Spleen (tissue), 11 donors: ENCODE results near the gene MAJIN. TPM values are rescaled to one million over a fixed set of nuclear protein-coding genes. Genes with fewer than 3 reads are reported as not detected.

ENCODE experiments used
- DNase-seq: peaks from one replicate; pipeline ENCODE4 v3.0.0-alpha.2; 2020
- H3K27ac ChIP-seq, 8 donors: fragments of 200-600 bp; sonication (generic) in 7 of 8; 1 replicate in 4 of 8; 2 replicates in 4 of 8; pipeline versions ENCODE4 v1.5.0 to v1.8.0; 2016 to 2021; ENCODE audit warnings: inconsistent platforms in 4 of 8, mild to moderate bottlenecking in 4 of 8, moderate library complexity in 1 of 8
- H3K27me3 ChIP-seq, 7 donors: fragments of 200-600 bp; sonication (generic) in 6 of 7; replicated peaks in 1 of 7; 1 replicate in 4 of 7; 2 replicates in 3 of 7; pipeline versions ENCODE4 v1.5.0 to v1.8.0; 2016 to 2021; ENCODE audit warnings: inconsistent platforms in 3 of 7, mild to moderate bottlenecking in 1 of 7
- H3K36me3 ChIP-seq, 6 donors: fragments of 200-600 bp; sonication (generic) in 5 of 6; 1 replicate in 4 of 6; 2 replicates in 2 of 6; pipeline versions ENCODE4 v1.5.0 to v1.8.0; 2016 to 2021; ENCODE audit warnings: inconsistent platforms in 2 of 6
- H3K4me1 ChIP-seq, 6 donors: fragments of 200-600 bp; sonication (generic) in 5 of 6; 1 replicate in 3 of 6; 2 replicates in 3 of 6; pipeline versions ENCODE4 v1.5.0 to v1.8.0; 2016 to 2021; ENCODE audit warnings: inconsistent platforms in 3 of 6
- H3K4me3 ChIP-seq, 8 donors: fragments of 200-600 bp; sonication (generic) in 7 of 8; 1 replicate in 4 of 8; 2 replicates in 4 of 8; pipeline versions ENCODE4 v1.5.0 to v1.8.0; 2016 to 2021; ENCODE audit warnings: inconsistent platforms in 4 of 8, mild to moderate bottlenecking in 4 of 8, moderate library complexity in 2 of 8
- H3K9me3 ChIP-seq, 8 donors: fragments of 200-600 bp; sonication (generic) in 7 of 8; 1 replicate in 4 of 8; 2 replicates in 4 of 8; pipeline versions ENCODE4 v1.5.0 to v1.8.0; 2016 to 2021; ENCODE audit warnings: inconsistent platforms in 4 of 8
- POLR2A ChIP-seq, 3 donors: fragments of 450-650 bp; IDR thresholded peaks; one replicate each; pipeline ENCODE4 v1.5.1; 2017; ENCODE audit warnings: antibody characterized with exemption in 3 of 3, mild to moderate bottlenecking in 1 of 3
- POLR2AphosphoS5 ChIP-seq, 3 donors: sonication (generic); formaldehyde crosslinking; IDR thresholded peaks; one replicate each; pipeline ENCODE4 v1.5.1; 2017; ENCODE audit warnings: antibody characterized with exemption in 3 of 3
- WGBS, 5 donors: extraction: QIAGEN DNeasy Blood & Tissue Kit in 3 of 5; methylation state at CpG; one replicate each; pipeline versions ENCODE4 v1.1.5 to v1.1.7; 2013 to 2018; 5-methylcytosine and 5-hydroxymethylcytosine counted together
- intact Hi-C: fragments of 100-400 bp; cut with DNase I; formaldehyde crosslinking; loops from one replicate; pipeline ENCODE4 v1.15.0; 2023; ENCODE audit warnings: low total_unique reads
- polyA plus RNA-seq, 3 donors: library from polyadenylated mRNA; stranded (reverse); fragments of 200-250 nt; gene quantifications; one replicate each; pipeline ENCODE4 v1.2.1, GENCODE V29; 2013
- total RNA-seq, 7 donors: library from RNA; depleted of rRNA in 3 of 7; stranded (reverse); fragments of >200 nt in 3 of 7; fragmentation: NEBNext Ultra II Directional in 4 of 7; extraction: Animal tissue kit (Norgen Biotek cat#: 25700) in 4 of 7; gene quantifications; one replicate each; pipeline versions ENCODE4 v1.1.0 to v1.2.1, GENCODE V29; 2016 to 2021
- TF ChIP-seq, protein P1 (sequence below), 11 experiments: fragments of 200-600 bp in 7 of 11; fragments of 450-650 bp in 4 of 11; sonication (generic) in 4 of 11; IDR thresholded peaks in 8 of 11; conservative IDR thresholded peaks in 3 of 11; 1 replicate in 7 of 11; 2 replicates in 4 of 11; pipeline versions ENCODE4 v1.4.0 to v1.8.0; 2016 to 2021; ENCODE audit warnings: antibody characterized with exemption in 11 of 11, inconsistent platforms in 4 of 11, mild to moderate bottlenecking in 1 of 11
- donor health status: healthy with polysubstance abuse.
- donor health status: DM: no; HTN: no; CAD: no; lungs with moderate emphysema.
- donor health status: DM: no; HTN: no; CAD: no.
- donor health status: Bipolar disorder and iron deficiency.
- donor health status: healthy.
- donor health status: DM: no; HTN: no; CAD: no.
- donor health status: DM: yes; HTN: yes; CAD: no.

The MAJIN gene
- total and polyA plus RNA-seq, 10 donors, result 0.40 to 2.6 (median 0.87) TPM; not detected in 3

DNA sequence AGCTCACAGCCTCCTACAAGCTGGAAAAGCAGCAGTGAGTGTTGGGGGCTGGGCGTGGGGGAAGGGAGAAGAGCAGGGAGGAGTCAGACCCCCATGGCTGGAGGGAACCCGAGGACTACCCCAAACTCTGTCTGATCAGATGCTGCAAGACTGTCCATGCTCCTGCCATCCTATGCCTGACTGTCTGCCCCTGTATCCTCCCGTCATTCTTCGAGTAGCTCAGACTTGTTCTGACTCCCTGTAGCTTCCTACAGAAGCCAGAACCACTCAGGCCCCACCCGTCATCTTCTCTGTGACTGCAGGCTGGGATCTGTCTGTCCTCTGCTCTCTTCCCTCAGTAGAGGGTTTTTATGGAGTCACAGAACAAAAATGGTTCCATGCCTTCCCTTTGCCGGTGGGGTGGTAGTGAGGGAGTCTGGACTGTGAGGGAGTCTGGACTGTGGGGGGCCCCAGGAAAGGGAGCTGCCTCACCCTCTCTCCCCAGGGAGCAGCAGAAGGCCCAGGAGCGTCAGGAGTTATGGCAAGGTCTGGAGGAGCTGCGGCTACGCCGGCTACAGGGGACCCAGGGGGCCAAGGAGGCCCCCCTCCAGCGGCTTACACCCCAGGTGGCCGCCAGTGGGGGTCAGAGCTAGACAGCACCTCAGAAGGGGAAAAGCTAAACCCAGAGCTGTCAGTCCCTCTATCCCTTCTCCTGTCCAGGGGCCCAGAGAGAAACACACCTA is 38.5 kb downstream of the MAJIN start:
- no peak for DNase-seq
- H3K4me1 ChIP-seq, result no peaks in the 10 kb centered on the region
- H3K27me3 ChIP-seq, result no peaks in the 10 kb centered on the region
- no peak for TF ChIP-seq POLR2A (IDR thresholded peaks at IDR 0.05)
- TF ChIP-seq POLR2AphosphoS5 (IDR thresholded peaks at IDR 0.05), result no peak
- TF ChIP-seq, protein P1, sequence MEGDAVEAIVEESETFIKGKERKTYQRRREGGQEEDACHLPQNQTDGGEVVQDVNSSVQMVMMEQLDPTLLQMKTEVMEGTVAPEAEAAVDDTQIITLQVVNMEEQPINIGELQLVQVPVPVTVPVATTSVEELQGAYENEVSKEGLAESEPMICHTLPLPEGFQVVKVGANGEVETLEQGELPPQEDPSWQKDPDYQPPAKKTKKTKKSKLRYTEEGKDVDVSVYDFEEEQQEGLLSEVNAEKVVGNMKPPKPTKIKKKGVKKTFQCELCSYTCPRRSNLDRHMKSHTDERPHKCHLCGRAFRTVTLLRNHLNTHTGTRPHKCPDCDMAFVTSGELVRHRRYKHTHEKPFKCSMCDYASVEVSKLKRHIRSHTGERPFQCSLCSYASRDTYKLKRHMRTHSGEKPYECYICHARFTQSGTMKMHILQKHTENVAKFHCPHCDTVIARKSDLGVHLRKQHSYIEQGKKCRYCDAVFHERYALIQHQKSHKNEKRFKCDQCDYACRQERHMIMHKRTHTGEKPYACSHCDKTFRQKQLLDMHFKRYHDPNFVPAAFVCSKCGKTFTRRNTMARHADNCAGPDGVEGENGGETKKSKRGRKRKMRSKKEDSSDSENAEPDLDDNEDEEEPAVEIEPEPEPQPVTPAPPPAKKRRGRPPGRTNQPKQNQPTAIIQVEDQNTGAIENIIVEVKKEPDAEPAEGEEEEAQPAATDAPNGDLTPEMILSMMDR (IDR thresholded peaks at IDR 0.05 in 8 of 11, conservative IDR thresholded peaks at IDR 0.05 in 3 of 11), result no peak
- 85 to 95% (median 90%) methylated on average over 12 of the region's 12 CpGs for WGBS, 5 donors
- H3K4me3 ChIP-seq, result no peak overlapping the region
- intact Hi-C loops, result loop anchor here (10.0 kb wide), 1 partner anchor 61 kb away; the partner anchor contains the start of gene BATF2
- no peak overlapping the region for H3K27ac ChIP-seq
- peaks cover 0 to 70% (median 62%) of the 10 kb centered on the region in 6 donors for H3K36me3 ChIP-seq
- H3K9me3 ChIP-seq, result no peaks in the 10 kb centered on the region

- H3K27me3 ChIP-seq, result no peaks in the 10 kb centered on the region
- intact Hi-C loops, result loop anchor here (10.0 kb wide), 1 partner anchor 62 kb away; the partner anchor contains the start of gene BATF2
- no peak overlapping the region for H3K27ac ChIP-seq
- 88 to 96% (median 90%) methylated on average over 5 of the region's 5 CpGs for WGBS, 5 donors
- H3K4me1 ChIP-seq, result peaks cover 0 to under 1% (median 0%) of the 10 kb centered on the region in 6 donors
- H3K4me3 ChIP-seq, result no peak overlapping the region
- TF ChIP-seq, protein P1 (IDR thresholded peaks at IDR 0.05 in 8 of 11, conservative IDR thresholded peaks at IDR 0.05 in 3 of 11), result no peak
- TF ChIP-seq POLR2AphosphoS5 (IDR thresholded peaks at IDR 0.05) (no peak), POLR2A (IDR thresholded peaks at IDR 0.05) (no peak)
- no peak for DNase-seq
- H3K9me3 ChIP-seq, result no peaks in the 10 kb centered on the region
- H3K36me3 ChIP-seq, result peaks cover 0 to 81% (median 66%) of the 10 kb centered on the region in 6 donors
These were observed 39.6 kb downstream of the MAJIN start for GRCh38 chr11:64932324-64932723.

GRCh38 chr11:64931290-64931689 is 40.6 kb downstream of the MAJIN start:
- H3K4me1 ChIP-seq, result peaks cover 0 to 10% (median 6%) of the 10 kb centered on the region in 6 donors
- peaks cover 0 to 91% (median 66%) of the 10 kb centered on the region in 6 donors for H3K36me3 ChIP-seq
- intact Hi-C loops, result loop anchor here (10.0 kb wide), 1 partner anchor 64 kb away; the partner anchor contains the start of gene BATF2
- no peak overlapping the region for H3K27ac ChIP-seq
- TF ChIP-seq, protein P1 (IDR thresholded peaks at IDR 0.05 in 8 of 11, conservative IDR thresholded peaks at IDR 0.05 in 3 of 11), result no peak
- TF ChIP-seq POLR2AphosphoS5 (IDR thresholded peaks at IDR 0.05), result no peak
- no peak for TF ChIP-seq POLR2A (IDR thresholded peaks at IDR 0.05)
- no peaks in the 10 kb centered on the region for H3K9me3 ChIP-seq
- 91 to 97% (median 95%) methylated on average over 7 of the region's 7 CpGs for WGBS, 5 donors
- no peak for DNase-seq
- H3K4me3 ChIP-seq, result no peak overlapping the region
- H3K27me3 ChIP-seq, result no peaks in the 10 kb centered on the region

DNA sequence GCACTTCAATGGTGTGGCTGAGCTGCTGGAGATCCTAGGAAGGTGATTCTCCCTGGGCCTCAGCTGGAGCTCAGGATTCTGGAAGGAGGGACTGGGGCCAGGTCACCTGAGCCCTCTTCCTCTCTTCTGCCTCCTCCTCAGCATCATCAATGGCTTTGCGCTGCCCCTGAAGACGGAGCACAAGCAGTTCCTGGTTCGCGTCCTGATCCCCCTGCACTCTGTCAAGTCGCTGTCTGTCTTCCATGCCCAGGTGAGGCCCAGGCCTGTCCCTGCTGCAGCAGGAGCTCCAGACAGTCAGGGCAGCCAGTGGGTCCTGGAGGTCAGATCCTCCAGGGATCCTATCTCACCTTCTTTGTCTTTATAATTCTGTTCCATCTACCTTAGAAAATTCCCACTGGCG is 41.6 kb downstream of the MAJIN start:
- Histone ChIP-seq H3K27me3 (no peaks in the 10 kb centered on the region), H3K27ac (no peak overlapping the region), H3K9me3 (no peaks in the 10 kb centered on the region), H3K4me3 (no peak overlapping the region), H3K4me1 (peaks cover 3 to 20% (median 15%) of the 10 kb centered on the region in 6 donors), H3K36me3 (peaks cover 0 to 92% (median 66%) of the 10 kb centered on the region in 6 donors)
- intact Hi-C loops, result loop anchor here (10.0 kb wide), 1 partner anchor 64 kb away; the partner anchor contains the start of gene BATF2
- WGBS, 5 donors, result 92 to 98% (median 96%) methylated on average over 6 of the region's 6 CpGs
- DNase-seq, result no peak
- TF ChIP-seq POLR2A (IDR thresholded peaks at IDR 0.05) (no peak), POLR2AphosphoS5 (IDR thresholded peaks at IDR 0.05) (no peak)
- TF ChIP-seq, protein P1 (IDR thresholded peaks at IDR 0.05 in 8 of 11, conservative IDR thresholded peaks at IDR 0.05 in 3 of 11), result no peak
